Upper lobe of left lung (tissue), 4 donors: ENCODE data around the gene FAIM.

Source experiments
- CTCF ChIP-seq, 6 experiments: fragments of 450-650 bp in 4 of 6; fragments of 200-600 bp in 2 of 6; sonication (generic) in 2 of 6; IDR thresholded peaks; one replicate each; pipeline ENCODE4 v1.5.1; 2016 to 2019; ENCODE audit warnings: antibody characterized with exemption in 6 of 6
- EP300 ChIP-seq, 4 donors: sonication (generic); formaldehyde crosslinking; IDR thresholded peaks; one replicate each; pipeline ENCODE4 v1.5.1; 2017; ENCODE audit warnings: antibody characterized with exemption in 4 of 4, control low read depth in 2 of 4
- POLR2A ChIP-seq, 4 donors: fragments of 450-650 bp; IDR thresholded peaks; one replicate each; pipeline ENCODE4 v1.5.1; 2016 to 2017; ENCODE audit warnings: antibody characterized with exemption in 4 of 4, mild to moderate bottlenecking in 2 of 4

GRCh38 chr3:138629526-138629925 lies 21.0 kb downstream of the FAIM start:
- TF ChIP-seq CTCF (IDR thresholded peaks at IDR 0.05) (no peak), EP300 (IDR thresholded peaks at IDR 0.05) (no peak), POLR2A (IDR thresholded peaks at IDR 0.05) (no peak)
